Suprapubic skin (tissue), 4 donors: ENCODE data around the gene ITPK1. TPM values are rescaled to one million over a fixed set of nuclear protein-coding genes. Genes with fewer than 3 reads are reported as not detected.

Source experiments
- DNase-seq, 2 donors: peaks; one replicate each; pipeline ENCODE4 v3.0.0-alpha.2; 2019; ENCODE audit warnings: low spot score in 2 of 2
- H3K27ac ChIP-seq: fragments of 200-600 bp; sonication (generic); one replicate; pipeline ENCODE4 v1.5.1; 2019
- H3K27me3 ChIP-seq: fragments of 200-600 bp; sonication (generic); one replicate; pipeline ENCODE4 v1.5.1; 2019
- H3K36me3 ChIP-seq: fragments of 200-600 bp; sonication (generic); one replicate; pipeline ENCODE4 v1.5.1; 2019
- H3K4me1 ChIP-seq: fragments of 200-600 bp; sonication (generic); one replicate; pipeline ENCODE4 v1.5.1; 2019
- H3K4me3 ChIP-seq: fragments of 200-600 bp; sonication (generic); one replicate; pipeline ENCODE4 v1.5.1; 2019; ENCODE audit warnings: mild to moderate bottlenecking
- H3K9me3 ChIP-seq: fragments of 200-600 bp; sonication (generic); one replicate; pipeline ENCODE4 v1.5.1; 2019
- EP300 ChIP-seq: sonication (generic); formaldehyde crosslinking; IDR thresholded peaks from one replicate; pipeline ENCODE4 v1.6.1; 2017; ENCODE audit warnings: antibody characterized with exemption
- POLR2A ChIP-seq, 2 donors: fragments of 450-650 bp; IDR thresholded peaks; one replicate each; pipeline ENCODE4 v1.6.1; 2017; ENCODE audit warnings: antibody characterized with exemption in 2 of 2, mild to moderate bottlenecking in 2 of 2, moderate library complexity in 2 of 2
- POLR2AphosphoS5 ChIP-seq, 3 donors: sonication (generic); formaldehyde crosslinking; IDR thresholded peaks; one replicate each; pipeline ENCODE4 v1.6.1; 2017; ENCODE audit warnings: antibody characterized with exemption in 3 of 3
- WGBS: methylation state at CpG from one replicate; pipeline ENCODE4 v1.1.5; 2018; 5-methylcytosine and 5-hydroxymethylcytosine counted together
- total RNA-seq, 4 donors: library from RNA; depleted of rRNA; stranded (reverse); fragments of >200 nt; gene quantifications; one replicate each; pipeline ENCODE4 v1.1.0, GENCODE V29; 2016
- TF ChIP-seq, protein P1 (sequence below), 2 donors: fragments of 200-600 bp in 1 of 2; fragments of 450-650 bp in 1 of 2; sonication (generic) in 1 of 2; IDR thresholded peaks; one replicate each; pipeline ENCODE4 v1.5.1; 2016 to 2019; ENCODE audit warnings: antibody characterized with exemption in 2 of 2, mild to moderate bottlenecking in 1 of 2, moderate library complexity in 1 of 2

Gene ITPK1
- total RNA-seq, 4 donors from 2014 or later = 29.9 to 33.6 (median 32.2) TPM

DNA sequence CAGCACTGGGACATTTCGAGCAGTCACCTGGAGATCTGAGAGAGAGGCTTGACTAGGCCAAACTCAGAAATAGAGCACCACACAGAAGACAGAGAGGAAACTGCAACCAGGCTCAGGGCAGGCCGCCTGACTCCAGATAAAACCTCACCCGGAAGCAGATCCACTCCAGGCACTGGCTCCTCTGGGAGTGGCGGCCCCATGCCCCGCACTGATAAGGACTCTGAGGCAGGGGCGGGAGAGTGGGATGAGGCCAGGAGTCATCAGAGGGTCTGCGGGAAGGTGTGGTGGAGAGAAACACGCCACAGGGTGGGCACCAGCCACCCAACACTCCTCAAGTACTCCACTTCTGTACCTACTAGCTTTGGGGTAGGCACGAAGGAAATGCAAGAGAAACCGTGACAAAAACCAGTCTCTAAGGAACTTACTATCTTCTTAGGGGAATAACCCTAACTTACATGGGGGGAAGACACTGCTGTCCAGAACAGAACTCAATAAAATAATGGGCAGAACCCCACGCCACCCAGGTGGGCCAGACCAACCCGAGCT, 121.5 kb downstream of the ITPK1 start:
- H3K27me3 ChIP-seq = no peaks in the 10 kb centered on the region
- H3K4me3 ChIP-seq = no peak overlapping the region
- peaks cover 9% of the 10 kb centered on the region for H3K4me1 ChIP-seq
- peaks cover 14% of the 10 kb centered on the region for H3K36me3 ChIP-seq
- DNase-seq = no peak
- no peak overlapping the region for H3K27ac ChIP-seq
- no peaks in the 10 kb centered on the region for H3K9me3 ChIP-seq
- 97% methylated on average over 12 of the region's 12 CpGs for whole genome bisulfite sequencing
- no peak for TF ChIP-seq POLR2A (IDR thresholded peaks at IDR 0.05)
- TF ChIP-seq EP300 = no peak
- TF ChIP-seq POLR2AphosphoS5 (IDR thresholded peaks at IDR 0.05) = no peak
- TF ChIP-seq, protein P1, sequence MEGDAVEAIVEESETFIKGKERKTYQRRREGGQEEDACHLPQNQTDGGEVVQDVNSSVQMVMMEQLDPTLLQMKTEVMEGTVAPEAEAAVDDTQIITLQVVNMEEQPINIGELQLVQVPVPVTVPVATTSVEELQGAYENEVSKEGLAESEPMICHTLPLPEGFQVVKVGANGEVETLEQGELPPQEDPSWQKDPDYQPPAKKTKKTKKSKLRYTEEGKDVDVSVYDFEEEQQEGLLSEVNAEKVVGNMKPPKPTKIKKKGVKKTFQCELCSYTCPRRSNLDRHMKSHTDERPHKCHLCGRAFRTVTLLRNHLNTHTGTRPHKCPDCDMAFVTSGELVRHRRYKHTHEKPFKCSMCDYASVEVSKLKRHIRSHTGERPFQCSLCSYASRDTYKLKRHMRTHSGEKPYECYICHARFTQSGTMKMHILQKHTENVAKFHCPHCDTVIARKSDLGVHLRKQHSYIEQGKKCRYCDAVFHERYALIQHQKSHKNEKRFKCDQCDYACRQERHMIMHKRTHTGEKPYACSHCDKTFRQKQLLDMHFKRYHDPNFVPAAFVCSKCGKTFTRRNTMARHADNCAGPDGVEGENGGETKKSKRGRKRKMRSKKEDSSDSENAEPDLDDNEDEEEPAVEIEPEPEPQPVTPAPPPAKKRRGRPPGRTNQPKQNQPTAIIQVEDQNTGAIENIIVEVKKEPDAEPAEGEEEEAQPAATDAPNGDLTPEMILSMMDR (IDR thresholded peaks at IDR 0.05) = no peak

DNA sequence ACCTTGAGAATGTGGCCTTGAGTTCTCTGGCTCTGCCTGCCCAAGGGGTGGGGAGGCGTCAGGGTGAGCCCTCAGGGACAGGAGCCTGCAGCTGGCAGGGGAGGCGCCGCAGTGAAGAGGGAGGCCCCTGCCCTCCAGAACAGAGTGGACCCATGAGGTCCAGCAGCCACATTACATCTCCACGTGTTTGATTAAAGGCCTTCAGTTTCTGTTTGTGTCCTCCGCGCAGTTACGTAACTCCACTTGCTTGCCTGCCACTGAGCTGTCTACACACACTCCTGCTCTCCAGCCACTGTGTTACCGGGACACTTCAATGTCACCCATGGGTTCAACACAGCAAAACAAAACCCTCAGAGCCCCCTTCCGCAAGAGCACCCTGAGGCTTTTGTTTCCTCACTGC, 122.4 kb downstream of the ITPK1 start:
- Histone ChIP-seq H3K4me1 (peaks cover 10% of the 10 kb centered on the region), H3K27ac (no peak overlapping the region), H3K27me3 (no peaks in the 10 kb centered on the region), H3K36me3 (peaks cover 14% of the 10 kb centered on the region), H3K9me3 (no peaks in the 10 kb centered on the region), H3K4me3 (no peak overlapping the region)
- TF ChIP-seq POLR2A (IDR thresholded peaks at IDR 0.05) (no peak), EP300 (no peak), POLR2AphosphoS5 (IDR thresholded peaks at IDR 0.05) (no peak)
- TF ChIP-seq, protein P1 (IDR thresholded peaks at IDR 0.05) = no peak
- WGBS = 88% methylated on average over 9 of the region's 9 CpGs
- DNase-seq = no peak

DNA sequence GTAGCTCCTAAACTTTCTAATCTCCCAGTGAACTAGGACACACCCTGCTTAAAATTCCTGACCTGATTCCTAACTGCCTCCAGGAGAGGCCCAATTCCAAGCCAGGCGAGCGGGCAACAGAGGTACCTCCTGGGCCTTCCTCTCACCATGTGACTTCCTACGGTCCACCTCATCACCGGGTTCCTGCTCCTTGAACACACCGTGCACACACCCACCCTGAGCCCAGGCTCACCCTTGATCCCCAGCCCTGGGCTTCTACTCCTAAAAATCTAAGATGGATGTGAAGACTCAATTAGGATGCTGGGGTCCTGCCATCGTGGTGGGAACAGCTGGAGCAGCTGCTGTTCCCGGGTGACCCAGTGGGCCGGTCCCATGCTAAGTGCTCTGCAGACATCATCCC, 124.2 kb downstream of the ITPK1 start:
- Histone ChIP-seq H3K4me1 (peaks cover 28% of the 10 kb centered on the region), H3K27me3 (no peaks in the 10 kb centered on the region), H3K4me3 (no peak overlapping the region), H3K36me3 (peaks cover 14% of the 10 kb centered on the region), H3K9me3 (no peaks in the 10 kb centered on the region), H3K27ac (no peak overlapping the region)
- TF ChIP-seq POLR2AphosphoS5 (IDR thresholded peaks at IDR 0.05) = no peak
- no peak for TF ChIP-seq EP300
- TF ChIP-seq POLR2A (IDR thresholded peaks at IDR 0.05) = no peak
- TF ChIP-seq, protein P1 (IDR thresholded peaks at IDR 0.05) = no peak
- DNase-seq = no peak
- WGBS = 81% methylated on average over 8 of the region's 8 CpGs

DNA sequence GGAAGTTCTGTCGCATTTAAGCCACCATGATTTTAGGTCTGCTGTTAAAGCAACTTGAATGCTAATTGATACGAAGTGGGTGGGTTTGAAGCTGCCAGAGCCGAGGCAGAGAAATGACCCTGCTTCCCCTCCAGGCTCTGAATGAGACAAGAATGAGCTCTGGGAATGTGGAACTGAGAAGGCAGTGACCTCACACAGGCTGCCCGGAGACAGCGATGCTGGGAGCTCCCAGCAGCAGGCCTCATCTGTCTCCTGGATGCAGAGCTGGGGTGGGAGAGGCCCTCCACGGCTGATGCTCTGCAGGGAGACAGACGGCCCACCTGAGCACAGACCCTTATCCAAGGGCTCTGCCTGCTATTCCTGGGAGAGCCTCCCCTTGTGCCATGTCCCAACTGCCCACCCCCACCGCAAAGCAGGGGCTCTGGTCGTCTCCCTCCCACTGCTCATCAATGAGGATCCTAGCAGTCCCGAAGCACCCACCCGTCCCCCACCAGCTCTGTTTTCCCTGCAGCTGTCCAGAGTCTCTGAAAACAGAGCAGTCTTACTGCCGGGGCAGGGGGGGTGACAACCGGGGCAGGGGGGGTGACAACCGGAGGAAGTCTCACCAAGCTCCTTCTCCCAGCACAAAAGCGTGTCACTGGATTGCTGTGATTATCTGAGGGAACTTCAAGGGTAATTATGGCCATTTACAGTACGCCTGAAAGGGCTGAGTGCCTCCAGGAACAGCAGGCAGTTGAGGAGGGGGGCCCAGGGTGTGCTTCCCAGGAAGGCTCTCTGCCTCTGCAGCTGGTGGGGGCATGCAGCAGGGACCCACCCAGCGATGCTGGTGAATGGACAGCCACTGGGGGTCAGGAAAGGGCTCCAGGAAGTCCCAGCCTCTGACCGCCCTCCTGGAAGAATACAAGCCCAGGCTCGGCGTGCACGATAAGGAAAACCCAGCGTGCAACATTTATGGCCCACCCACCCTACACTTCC, 125.0 kb downstream of the ITPK1 start:
- no peak for DNase-seq
- Histone ChIP-seq H3K9me3 (no peaks in the 10 kb centered on the region), H3K4me1 (peaks cover 34% of the 10 kb centered on the region), H3K27ac (no peak overlapping the region), H3K36me3 (peaks cover 14% of the 10 kb centered on the region), H3K27me3 (no peaks in the 10 kb centered on the region), H3K4me3 (no peak overlapping the region)
- no peak for TF ChIP-seq POLR2A (IDR thresholded peaks at IDR 0.05)
- TF ChIP-seq POLR2AphosphoS5 (IDR thresholded peaks at IDR 0.05) = no peak
- TF ChIP-seq EP300 = no peak
- TF ChIP-seq, protein P1 (IDR thresholded peaks at IDR 0.05) = no peak
- 76% methylated on average over 21 of the region's 22 CpGs for WGBS
